HG03342 (cell line): ENCODE results near the gene RASL11B.

Source experiments
- ATAC-seq: cut with Tn5 transposase; IDR thresholded peaks from one replicate; pipeline ENCODE4 v1.9.1; 2021; ENCODE audit warnings: mild to moderate bottlenecking, moderate library complexity; ENCODE audit not compliant: unreplicated experiment

The RASL11B gene

DNA sequence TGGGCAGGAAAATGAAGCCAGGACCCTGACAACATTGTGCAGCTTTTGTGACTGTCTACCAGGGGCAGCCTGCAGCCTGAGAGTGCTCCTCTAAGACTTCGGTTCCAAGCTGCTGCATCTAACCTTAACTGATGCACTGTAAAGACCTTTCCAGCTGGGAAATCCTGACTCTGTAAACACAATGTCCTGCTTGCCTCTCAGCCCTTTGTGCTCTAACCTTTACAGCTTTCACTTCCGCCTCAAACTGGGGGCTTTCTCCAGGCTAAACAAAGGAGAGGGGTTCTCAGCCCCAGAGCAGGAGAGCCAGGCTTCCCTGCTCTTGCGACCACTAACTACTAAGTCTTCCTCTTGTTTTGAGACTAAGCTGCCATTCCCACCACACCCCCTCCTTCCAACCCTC is 19.3 kb upstream of the RASL11B start:
- no peak for ATAC-seq

DNA sequence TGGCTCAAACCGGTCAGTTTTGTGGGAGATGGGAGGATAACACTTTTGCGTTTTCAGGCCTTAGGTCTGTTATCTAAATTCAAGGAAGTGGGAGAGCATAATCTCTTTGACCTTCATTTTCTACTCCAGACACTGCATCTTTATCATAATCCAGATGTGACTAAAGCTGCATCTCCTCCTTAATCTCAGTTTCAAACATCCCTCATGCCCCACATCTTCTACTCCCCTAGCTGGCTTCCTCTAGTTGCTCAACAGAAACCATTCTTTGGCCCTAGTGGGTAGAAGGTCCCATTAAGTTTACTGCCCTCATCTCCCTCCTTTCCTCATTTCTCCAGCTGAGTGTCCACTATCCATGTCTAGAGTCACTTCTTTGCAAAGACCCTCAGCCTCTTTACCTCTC is 18.8 kb upstream of the RASL11B start:
- ATAC-seq = no peak

DNA sequence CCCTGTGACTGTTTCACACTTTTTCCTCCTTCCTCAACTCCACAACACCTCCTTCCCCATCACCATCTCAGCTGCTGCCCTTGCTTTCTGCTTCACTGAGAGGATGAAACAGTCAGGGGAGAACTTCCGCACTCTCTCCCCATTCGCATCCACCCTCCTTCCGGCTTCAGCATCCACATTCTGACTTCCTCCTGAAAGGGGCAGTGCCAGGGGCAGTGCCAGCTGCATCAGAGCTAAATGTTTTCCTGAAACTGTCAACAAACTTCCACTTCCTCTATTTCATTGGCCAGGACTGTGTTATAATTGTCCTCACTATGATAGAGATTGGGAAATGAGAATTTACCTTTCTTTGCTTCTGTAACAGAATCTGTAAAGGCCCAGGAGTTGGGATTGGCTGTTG is 18.2 kb upstream of the RASL11B start:
- no peak for ATAC-seq

DNA sequence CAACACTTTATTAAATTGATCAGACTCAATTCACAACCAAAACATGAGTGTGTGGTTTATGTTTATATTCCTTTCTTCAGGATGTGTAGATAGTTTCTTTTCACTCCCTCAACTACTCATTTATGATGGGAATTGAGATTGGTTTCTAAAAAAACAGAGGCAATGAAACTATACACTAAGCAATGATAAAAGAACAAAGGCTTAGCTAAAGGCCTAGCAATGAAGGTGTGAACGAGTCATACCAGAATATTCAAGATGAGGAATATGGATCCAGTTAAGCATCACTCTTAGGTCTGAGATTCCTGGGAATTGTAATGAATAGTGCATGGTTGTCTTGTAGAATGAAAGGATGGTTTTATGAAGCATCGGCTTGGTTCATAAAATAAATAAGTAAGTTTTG is 17.5 kb upstream of the RASL11B start:
- ATAC-seq = no peak

DNA sequence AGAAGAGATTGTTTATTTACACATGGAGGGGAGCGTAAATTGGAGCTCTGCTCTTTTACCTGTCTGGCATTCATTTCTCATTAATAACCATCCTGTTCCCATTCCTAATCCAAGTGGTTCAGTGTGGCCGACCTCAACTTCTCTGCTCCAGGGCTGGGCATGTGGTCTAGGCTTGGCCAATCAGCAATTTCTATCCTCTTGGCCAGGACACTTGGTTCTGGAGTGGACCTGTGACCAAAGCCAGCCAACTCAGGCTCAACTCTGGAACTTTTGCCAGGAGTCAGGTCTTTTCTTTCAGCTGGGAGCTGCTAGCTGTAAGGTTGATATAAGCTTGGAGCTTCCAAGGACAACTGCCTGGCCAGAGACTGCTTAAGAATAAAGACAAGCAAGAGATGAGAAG is 15.6 kb upstream of the RASL11B start:
- ATAC-seq = no peak

DNA sequence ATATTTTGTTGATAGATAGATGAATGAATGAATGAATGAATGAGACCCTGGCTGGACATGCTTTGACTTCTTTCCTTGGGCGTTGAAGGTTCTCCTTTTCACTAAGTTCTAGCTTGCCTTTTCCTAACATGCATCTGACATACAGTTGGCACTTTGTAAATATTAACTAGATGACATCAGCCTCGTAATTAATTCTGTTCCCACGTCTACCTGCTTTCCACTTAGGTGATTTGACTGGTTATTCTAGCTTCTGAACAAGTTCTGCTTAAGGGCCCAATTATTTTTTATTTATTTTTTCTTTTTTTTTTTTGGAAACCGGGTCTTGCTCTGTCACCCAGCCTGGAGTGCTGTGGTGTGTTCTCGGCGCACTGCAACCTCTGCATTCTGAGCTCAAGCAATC is 13.9 kb upstream of the RASL11B start:
- no peak for ATAC-seq

DNA sequence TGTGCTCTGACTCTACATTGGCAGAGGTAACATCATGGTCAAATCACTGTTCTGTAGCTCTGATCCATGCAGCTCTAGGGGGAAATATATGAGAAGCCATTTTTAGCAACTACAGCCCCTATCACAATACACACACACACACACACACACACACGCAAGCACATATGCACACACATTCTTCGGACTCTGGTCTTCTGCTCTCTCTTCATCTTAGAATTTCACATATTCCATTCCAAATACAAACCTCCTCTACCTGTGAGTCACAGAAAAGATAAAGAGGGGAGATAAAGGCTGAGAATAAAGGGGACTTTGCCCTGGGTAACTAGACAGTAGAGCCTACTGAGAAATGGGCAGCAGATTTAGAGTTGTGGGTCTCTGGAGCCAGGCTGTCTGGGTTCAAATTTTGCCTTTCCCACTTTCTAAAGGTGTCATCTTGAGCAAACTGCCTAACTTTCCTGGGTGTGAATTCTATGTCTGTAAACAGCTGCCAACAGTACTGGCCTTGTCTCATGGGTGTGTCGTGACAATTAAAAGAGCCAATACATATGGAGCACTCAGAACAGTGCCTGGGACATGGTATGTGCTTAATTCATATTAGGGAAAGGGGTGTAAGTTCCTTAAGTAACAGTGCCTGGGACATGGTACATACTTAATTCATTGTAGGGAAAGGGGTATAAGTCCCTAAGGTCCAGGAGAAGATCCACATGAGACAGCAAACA is 11.6 kb upstream of the RASL11B start:
- ATAC-seq = no peak

DNA sequence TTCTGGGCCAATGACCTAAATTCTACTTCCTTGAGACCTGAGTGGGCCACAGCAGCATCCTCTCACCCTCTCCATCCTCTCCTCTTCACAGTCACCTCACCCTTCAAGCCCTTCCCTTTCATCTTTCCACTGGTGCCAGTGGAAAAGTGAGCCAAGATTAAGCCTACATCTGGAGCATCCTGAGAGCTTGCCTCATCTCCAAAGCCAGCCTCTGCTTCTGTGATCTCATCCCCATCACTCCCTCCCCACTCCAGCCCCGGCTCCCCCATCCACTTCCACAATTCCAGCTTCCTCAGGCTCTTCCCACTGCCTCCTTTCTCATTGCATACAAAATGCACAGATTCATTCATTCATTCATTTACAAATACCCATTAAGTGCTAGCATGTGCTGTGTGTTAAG is 10.1 kb upstream of the RASL11B start:
- no peak for ATAC-seq

DNA sequence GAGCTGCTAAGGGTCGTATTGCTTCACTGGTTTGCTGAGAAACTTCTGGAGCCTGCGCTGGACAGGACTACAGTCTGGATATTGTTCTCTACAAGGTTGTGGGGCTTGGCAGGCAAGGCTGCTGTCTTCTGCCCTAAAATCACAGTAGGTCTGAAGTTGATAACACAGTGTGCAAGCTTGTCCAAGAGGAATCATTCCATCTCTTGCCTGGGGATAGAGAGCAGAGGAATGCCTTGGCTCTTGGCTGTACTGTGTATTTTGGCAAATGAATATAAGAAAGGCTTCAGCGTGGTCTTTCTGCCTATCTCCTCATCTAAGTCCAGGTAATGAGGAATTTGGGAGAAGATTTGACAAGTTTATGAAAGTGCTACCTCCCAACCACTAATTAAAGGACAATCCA is 9.4 kb upstream of the RASL11B start:
- ATAC-seq = no peak

DNA sequence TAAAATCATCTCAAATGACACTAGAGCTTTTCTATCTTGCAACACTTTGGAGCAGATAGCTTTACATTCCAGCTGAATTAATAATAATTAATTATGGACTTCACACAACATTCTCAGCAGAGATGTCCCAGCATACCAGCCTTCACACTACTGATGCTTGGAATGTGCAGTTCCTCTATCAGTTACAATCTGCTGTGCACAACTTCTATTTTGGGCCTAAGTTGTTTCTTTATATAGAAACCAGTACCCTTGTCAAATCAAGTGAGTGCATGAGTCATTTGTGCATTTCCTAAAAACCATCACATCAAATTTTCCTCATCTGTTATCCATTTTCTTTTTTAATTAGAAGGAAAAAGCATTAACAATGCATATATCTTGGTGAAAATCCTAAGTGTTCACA is 8.8 kb upstream of the RASL11B start:
- ATAC-seq = no peak

DNA sequence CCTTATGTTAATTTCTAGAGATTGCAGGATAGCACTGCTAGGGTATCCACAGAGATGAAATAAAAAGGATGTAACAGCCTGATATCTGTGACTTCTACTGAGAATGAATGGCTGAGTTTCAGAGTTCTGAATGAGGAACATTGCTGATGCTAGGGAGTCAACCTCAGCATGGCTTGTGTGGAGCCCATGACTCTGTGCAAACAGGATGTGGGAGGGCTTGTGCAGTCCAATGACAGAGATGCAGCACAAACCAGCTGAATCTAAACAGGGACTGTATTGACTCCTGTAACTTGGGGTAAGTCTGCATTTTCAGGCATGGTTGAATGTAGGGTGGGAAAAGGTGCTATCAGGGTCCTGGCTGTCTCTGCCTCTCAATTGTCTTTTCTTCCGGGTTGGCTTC is 5.3 kb upstream of the RASL11B start:
- no peak for ATAC-seq

DNA sequence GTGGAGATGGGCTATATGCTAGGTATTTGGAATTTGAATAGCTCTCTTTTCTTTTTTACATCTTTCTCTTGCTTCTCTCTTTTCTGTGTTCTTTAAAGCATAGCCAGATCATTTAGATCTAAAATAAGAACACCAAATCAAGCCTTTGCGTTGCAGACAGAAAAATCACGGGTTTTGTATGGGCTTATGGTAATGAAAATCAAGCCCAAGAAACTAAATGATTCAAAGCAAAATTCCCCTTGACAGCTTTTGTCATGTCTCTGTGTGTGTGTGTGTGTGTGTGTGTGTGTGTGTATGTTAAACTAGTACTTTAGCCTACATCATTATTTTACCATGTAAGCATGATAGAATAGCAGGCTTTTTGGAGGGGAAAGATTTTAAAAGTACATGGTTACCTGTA is 1.8 kb upstream of the RASL11B start:
- no peak for ATAC-seq

DNA sequence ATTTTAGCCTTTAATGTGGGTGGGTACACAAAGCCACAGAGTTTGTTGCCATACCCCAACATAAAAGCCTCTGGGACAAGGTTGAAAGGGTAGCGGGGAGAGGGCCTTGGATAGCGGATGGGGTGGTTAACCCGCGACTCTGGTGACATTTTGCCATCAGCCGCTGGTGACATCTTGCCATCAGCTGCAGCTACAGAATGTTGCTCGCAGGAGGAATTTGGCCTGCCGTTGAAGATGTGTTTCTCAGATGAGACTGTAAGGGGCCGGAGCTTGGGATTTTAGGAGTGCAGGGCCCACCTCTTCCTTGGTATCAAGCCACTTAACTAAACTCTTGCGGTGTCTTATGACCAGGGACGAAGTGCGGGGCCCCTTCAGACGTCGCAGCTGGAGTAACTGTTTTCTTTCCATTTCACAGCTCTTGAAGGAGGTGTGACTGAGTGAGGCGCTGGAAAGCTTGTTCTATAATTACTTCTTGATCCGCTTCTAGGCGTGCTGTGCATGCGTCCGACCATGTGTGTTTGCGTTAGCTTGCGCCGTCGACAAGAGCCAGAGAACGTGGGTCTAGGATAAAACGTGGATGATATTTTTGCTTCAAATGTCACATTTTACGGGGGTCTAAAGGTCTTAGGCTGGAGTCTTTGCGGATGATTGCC is 820 bp upstream of the RASL11B start:
- no peak for ATAC-seq

DNA sequence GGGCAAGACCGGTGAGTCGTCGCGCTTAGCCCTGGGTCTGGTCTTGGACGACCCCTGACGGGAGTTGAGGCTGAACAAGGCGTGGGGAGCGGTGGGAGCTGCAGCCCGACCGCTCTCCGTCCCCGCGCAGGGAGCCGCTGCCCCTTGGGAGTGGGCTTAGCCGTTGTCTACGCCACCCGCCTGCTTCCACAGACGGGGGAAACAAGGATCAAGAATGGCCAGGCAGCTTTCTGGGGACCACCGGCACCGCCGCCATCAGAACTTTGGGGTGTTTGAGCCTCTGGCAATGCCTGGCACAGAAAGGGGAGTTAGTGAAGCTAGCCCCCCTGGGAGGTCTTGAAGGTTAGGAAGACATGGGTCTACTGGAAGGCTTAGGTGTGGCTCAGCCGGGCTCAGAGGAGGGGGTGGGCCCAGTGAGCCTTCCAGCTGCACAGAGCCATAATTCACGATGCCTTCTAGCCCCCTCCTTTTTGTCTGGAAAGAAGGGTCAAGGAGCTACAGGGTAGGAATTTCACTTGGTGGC is 583 bp downstream of the RASL11B start:
- ATAC-seq = no peak

DNA sequence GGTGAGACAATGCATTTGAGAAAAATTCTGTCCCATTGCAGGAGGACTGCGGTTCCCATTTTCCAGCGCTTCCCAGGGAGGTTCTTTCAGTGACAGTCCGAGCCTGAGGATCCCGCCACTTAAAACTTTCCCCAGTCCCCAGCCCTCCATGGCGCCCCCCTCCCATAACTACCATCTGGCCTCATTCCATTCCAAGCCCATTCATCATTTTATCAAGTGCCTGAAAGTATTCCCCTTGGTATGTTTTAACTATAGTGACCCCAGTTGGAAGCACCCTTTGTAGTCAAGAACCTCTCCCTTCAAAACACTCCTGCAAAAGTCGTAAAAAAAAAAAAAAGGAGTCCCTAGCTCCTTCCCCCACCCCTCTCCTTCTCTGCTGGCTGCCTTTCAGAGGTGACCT is 1.2 kb downstream of the RASL11B start:
- ATAC-seq = no peak

DNA sequence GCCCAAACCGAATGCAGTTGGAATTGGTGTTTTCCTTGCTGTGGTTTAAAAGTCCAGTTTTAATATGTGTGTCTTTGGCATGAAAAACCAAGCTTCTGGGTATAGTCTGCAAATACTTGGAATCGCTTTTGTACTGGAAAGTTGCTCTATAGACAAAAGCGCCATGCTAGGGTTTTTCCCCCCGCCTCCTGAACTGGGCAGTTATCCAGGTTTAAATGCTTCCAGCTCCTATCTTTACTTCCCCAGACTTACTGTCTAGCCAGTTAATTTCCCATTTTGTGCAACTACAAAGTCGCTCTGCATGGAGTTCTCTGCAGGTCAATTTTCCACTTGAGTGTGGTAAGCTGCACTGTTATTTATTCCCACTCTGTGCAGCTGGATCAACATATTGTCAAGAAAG is 2.7 kb downstream of the RASL11B start:
- ATAC-seq = no peak

DNA sequence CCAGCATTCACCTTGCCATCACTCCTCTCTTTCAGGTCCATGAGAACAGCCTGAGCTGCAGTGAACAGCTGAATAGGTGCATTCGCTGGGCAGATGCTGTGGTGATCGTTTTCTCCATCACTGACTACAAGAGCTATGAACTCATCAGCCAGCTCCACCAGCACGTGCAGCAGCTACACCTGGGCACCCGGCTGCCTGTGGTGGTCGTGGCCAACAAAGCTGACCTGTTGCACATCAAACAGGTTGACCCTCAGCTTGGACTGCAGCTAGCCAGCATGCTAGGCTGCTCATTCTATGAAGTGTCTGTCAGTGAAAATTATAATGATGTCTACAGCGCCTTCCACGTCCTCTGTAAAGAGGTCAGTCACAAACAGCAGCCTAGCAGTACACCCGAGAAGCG is 3.2 kb downstream of the RASL11B start:
- no peak for ATAC-seq

DNA sequence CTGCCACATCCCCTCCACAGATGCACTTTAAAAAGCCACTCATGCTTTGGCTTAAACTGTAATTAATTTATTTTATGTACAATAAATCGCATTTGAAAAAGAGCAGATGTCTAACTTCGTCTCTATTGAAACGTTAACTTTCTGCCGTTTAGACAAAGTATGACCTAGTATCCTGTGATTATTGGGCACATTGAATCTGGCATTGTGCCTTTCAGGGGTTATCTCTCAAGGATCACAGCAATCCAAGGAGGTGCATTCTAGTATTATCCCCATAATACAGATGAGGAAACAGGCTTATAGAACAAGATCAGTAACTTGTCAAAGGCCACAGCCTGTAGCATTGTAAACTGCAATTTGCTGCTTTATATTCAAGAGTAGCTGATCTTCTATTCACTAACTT is 4.6 kb downstream of the RASL11B start:
- no peak for ATAC-seq

DNA sequence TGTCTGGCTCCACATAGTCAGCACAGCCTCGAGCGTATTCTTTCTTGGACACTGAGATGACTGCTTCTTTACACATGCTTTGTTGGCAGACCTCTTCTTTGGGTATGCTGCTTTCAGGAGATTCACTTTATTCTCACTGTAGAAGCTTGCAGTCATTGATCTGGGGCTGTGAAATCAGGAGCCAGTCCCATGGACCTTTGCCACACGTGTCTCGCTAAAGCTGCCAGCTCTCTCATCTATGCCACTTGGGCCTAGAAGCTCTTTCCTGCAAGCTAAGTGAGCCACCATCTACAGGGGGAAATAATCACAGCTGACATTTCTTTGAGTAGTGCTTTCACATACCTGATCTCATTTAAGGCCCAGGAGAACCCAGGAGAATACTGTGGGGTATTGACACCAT is 5.0 kb downstream of the RASL11B start:
- no peak for ATAC-seq

DNA sequence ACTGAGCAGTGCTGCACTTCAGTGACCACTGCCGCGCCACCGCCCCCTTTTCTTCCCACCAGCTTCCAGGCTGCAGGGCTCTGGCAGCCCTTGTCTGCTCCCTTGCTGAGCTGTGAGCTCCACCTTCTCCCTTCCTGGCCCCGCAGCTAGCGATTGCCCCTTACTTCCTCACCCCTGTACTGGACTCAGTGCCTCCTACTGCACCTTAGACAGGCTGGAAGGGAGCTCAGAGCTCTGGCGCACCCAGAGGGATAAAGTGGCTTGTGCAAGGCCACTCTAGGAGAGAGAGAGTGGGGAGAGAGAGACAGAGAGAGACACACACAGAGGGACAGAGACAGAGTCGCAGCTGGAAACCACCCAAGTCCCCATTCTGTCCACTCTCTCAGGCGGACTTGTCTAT is 6.0 kb downstream of the RASL11B start:
- ATAC-seq = no peak

DNA sequence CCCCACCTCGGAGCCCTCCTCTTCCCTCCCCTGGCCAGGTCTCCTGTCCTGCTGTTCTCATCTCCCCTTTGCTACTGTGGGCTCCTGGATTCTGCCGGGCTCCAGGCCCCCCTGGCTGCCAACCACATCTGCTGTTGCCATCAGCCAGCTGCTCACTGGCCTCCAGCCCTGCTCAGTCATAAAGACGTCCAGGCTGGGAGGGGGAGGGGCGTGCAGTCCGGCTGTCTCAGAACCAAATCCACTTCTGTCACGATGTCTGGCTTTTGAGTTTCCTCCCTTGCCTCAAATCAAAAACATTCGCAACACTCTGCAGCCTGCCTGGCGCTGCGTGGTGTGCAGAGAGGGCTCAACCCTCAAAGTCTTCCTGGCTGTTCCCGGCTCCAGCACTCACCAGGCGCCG is 7.1 kb downstream of the RASL11B start:
- ATAC-seq = no peak

DNA sequence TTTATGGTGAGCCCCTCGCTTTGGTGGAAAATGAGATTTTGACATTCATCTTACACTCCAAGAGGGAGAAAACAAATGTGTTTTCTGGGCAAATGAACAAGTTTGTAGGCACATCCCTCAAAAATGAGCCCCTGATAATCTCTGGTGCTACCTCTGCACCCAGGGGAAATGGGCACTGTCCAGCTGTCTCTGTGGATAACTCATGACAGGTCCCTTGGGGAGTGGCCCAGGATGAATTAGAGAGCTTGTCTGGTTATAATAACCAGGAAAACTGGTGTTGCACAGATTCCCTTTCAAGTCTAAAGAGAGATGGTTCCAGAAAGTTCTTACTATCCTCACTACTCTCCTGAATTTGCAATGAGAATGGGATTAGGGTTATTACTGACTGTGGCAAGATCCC is 7.5 kb downstream of the RASL11B start:
- no peak for ATAC-seq

DNA sequence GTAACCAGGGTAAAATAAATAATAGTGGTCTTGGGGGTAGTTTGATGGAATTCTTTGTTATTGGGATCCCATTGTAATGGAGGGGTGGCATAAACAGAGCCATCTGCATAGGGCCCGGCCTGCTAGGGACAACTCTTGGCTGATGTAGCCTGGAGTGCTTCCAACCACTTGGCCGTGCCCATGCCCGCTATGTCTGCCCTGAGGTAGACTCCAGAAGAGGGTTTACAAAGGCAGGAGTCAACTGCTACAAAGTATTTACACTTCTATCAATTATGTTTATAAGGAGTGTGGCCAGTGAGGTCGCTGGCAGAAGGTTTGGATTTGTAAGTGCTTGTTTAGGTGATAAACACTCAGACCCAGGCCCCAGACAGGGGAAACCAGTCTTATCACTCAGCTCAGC is 8.1 kb downstream of the RASL11B start:
- ATAC-seq = no peak
